GM19468 (cell line): ENCODE results near the gene DUSP15.
A peak's percentile ranks its signal among the peaks of the same experiment; 100 is the strongest.

Experiments used
- ATAC-seq: cut with Tn5 transposase; IDR thresholded peaks from one replicate; pipeline ENCODE4 v1.9.1; 2021; ENCODE audit warnings: mild to moderate bottlenecking, moderate library complexity, moderate number of reproducible peaks; ENCODE audit not compliant: unreplicated experiment; ENCODE audit errors: extremely low read depth

DUSP15 gene

GRCh38 chr20:31896049-31896448 is 25.7 kb upstream of the DUSP15 start:
- ATAC-seq, result no peak

GRCh38 chr20:31894980-31895675 is 24.8 kb upstream of the DUSP15 start:
- ATAC-seq, result peak; percentile 82

GRCh38 chr20:31890646-31891045 is 20.3 kb upstream of the DUSP15 start:
- ATAC-seq, result no peak

GRCh38 chr20:31883829-31884228 is 13.5 kb upstream of the DUSP15 start:
- no peak for ATAC-seq

GRCh38 chr20:31881945-31882344 is 11.6 kb upstream of the DUSP15 start:
- no peak for ATAC-seq

GRCh38 chr20:31879143-31879987 is 9.0 kb upstream of the DUSP15 start:
- ATAC-seq, result peak; percentile 46

- ATAC-seq, result no peak
Measured at GRCh38 chr20:31877684-31878083, 7.4 kb upstream of the DUSP15 start.

- ATAC-seq, result no peak
Measured at GRCh38 chr20:31875671-31876070, 5.3 kb upstream of the DUSP15 start.

GRCh38 chr20:31872406-31872805 is 2.1 kb upstream of the DUSP15 start:
- no peak for ATAC-seq

- ATAC-seq, result no peak
Measured at GRCh38 chr20:31871618-31871954, 1.3 kb upstream of the DUSP15 start.

- no peak for ATAC-seq
Measured at GRCh38 chr20:31870726-31871617, 645 bp upstream of the DUSP15 start.

GRCh38 chr20:31869673-31869941 is 720 bp downstream of the DUSP15 start:
- ATAC-seq, result no peak

- ATAC-seq, result no peak
Measured at GRCh38 chr20:31868853-31869672, 1.3 kb downstream of the DUSP15 start.

GRCh38 chr20:31866221-31866620 is 4.1 kb downstream of the DUSP15 start:
- ATAC-seq, result no peak

GRCh38 chr20:31864521-31865400 is 5.6 kb downstream of the DUSP15 start:
- no peak for ATAC-seq

- ATAC-seq, result no peak
Measured at GRCh38 chr20:31863296-31864085, 6.8 kb downstream of the DUSP15 start.

- no peak for ATAC-seq
Measured at GRCh38 chr20:31862506-31862905, 7.8 kb downstream of the DUSP15 start.

GRCh38 chr20:31862157-31862470 is 8.2 kb downstream of the DUSP15 start:
- ATAC-seq, result no peak
